DOHH2 (cell line): ENCODE data around the gene TC2N.

ENCODE experiments used
- H3F3A ChIP-seq: fragments of 200-600 bp; sonication (generic), shearing (Covaris generic); 2 replicates; pipeline ENCODE4 v1.6.0; 2016; ENCODE audit warnings: antibody characterized with exemption, mild to moderate bottlenecking; ENCODE audit not compliant: control insufficient read depth, insufficient read depth
- H3K27ac ChIP-seq: fragments of 200-600 bp; sonication (generic); 2 replicates; pipeline ENCODE4 v1.5.1; 2014; ENCODE audit warnings: low read depth, mild to moderate bottlenecking, low read length, moderate library complexity
- H3K27me3 ChIP-seq: fragments of 200-600 bp; sonication (generic); 2 replicates; pipeline ENCODE4 v1.6.1; 2014; ENCODE audit warnings: mild to moderate bottlenecking, low read length, mixed read lengths; ENCODE audit not compliant: control insufficient read depth
- H3K36me3 ChIP-seq: fragments of 200-600 bp; sonication (generic); 2 replicates; pipeline ENCODE4 v1.6.1; 2014; ENCODE audit warnings: mild to moderate bottlenecking, low read length, moderate library complexity, mixed read lengths; ENCODE audit not compliant: control insufficient read depth
- H3K4me1 ChIP-seq: fragments of 200-600 bp; sonication (generic); 2 replicates; pipeline ENCODE4 v1.6.1; 2014; ENCODE audit warnings: mild to moderate bottlenecking, low read length, mixed read lengths; ENCODE audit not compliant: control insufficient read depth
- H3K4me2 ChIP-seq: fragments of 200-600 bp; sonication (generic); 2 replicates; pipeline ENCODE4 v1.6.0; 2014; ENCODE audit warnings: mild to moderate bottlenecking, low read length, moderate library complexity
- H3K4me3 ChIP-seq: fragments of 200-600 bp; sonication (generic); 2 replicates; pipeline ENCODE4 v1.5.1; 2014; ENCODE audit warnings: mild to moderate bottlenecking, low read length, mixed read lengths
- H3K79me2 ChIP-seq: fragments of 200-600 bp; sonication (generic); 2 replicates; pipeline ENCODE4 v1.6.1; 2014; ENCODE audit warnings: mild to moderate bottlenecking, low read length, mixed read lengths; ENCODE audit not compliant: control insufficient read depth
- H3K9me2 ChIP-seq: fragments of 200-600 bp; sonication (generic); replicated peaks from 2 replicates; pipeline ENCODE4 v1.6.1; 2014; ENCODE audit warnings: mild to moderate bottlenecking, low read length, mixed read lengths; ENCODE audit not compliant: control insufficient read depth
- H3K9me3 ChIP-seq: fragments of 200-600 bp; sonication (generic); 2 replicates; pipeline ENCODE4 v1.6.1; 2014; ENCODE audit warnings: antibody characterized with exemption, low read length, mixed read lengths; ENCODE audit not compliant: control insufficient read depth, insufficient read depth
- H4K20me1 ChIP-seq: fragments of 200-600 bp; sonication (generic); 2 replicates; pipeline ENCODE4 v1.6.0; 2014; ENCODE audit warnings: low read depth, mild to moderate bottlenecking, antibody characterized with exemption, low read length, moderate library complexity; ENCODE audit not compliant: control insufficient read depth, insufficient read depth
- EZH2phosphoT487 ChIP-seq: fragments of 200-600 bp; sonication (generic); IDR thresholded peaks from 2 replicates; pipeline ENCODE4 v1.6.1; 2017; ENCODE audit warnings: borderline replicate concordance, mild to moderate bottlenecking, antibody characterized with exemption, low read length, moderate library complexity, mixed read lengths
- TF ChIP-seq, protein P1 (sequence below): fragments of 200-600 bp; sonication (generic); IDR thresholded peaks from one replicate; pipeline ENCODE4 v1.5.1; 2014; ENCODE audit warnings: antibody characterized with exemption, mild to moderate bottlenecking, low read depth, low read length; ENCODE audit not compliant: poor library complexity, severe bottlenecking

Gene TC2N

DNA sequence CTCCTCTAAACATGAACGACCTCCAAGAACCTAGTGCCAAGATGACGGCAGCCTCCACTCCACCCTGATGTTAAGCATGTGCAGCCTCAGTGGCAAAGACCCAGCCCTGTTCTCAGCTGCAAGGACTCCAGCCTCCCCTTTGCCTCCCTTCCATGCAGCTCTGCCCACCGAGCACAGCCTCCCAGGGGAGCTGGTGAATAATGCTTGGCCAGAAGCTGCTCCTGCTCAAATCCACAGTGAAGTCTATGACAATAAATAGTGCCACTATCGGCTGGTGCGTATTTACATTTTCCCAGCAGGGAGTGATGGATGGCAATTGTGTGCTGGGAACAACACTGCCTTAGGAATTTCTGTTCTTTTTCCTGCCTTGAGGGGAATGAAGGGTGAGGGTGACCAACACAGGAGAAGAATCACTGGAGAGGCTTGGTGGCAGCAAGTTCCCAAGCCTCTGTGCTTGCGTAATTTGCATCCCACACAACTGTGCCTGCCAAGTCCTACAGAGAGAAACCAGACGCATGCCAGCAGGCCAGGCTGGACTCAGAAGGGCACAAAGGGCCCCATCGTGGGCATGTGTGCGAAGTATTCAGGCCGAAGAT lies 29.9 kb upstream of the TC2N start:
- no peaks in the 10 kb centered on the region for H3K79me2 ChIP-seq
- 0 out of 2 replicates have a peak, but pooled peaks cover 6% of the 10 kb centered on the region for H3K4me1 ChIP-seq
- no peaks in the 10 kb centered on the region for H3K9me3 ChIP-seq
- H3F3A ChIP-seq = no peaks in the 10 kb centered on the region
- no peak overlapping the region for H3K27ac ChIP-seq
- no peaks in the 10 kb centered on the region for H3K36me3 ChIP-seq
- peaks cover 4% of the 10 kb centered on the region; the same call in 1 of the 2 replicates for H3K27me3 ChIP-seq
- H4K20me1 ChIP-seq = no peaks in the 10 kb centered on the region
- H3K4me3 ChIP-seq = no peak overlapping the region
- H3K9me2 ChIP-seq = no peaks in the 10 kb centered on the region
- no peak overlapping the region for H3K4me2 ChIP-seq
- no peak for TF ChIP-seq EZH2phosphoT487
- TF ChIP-seq, protein P1, sequence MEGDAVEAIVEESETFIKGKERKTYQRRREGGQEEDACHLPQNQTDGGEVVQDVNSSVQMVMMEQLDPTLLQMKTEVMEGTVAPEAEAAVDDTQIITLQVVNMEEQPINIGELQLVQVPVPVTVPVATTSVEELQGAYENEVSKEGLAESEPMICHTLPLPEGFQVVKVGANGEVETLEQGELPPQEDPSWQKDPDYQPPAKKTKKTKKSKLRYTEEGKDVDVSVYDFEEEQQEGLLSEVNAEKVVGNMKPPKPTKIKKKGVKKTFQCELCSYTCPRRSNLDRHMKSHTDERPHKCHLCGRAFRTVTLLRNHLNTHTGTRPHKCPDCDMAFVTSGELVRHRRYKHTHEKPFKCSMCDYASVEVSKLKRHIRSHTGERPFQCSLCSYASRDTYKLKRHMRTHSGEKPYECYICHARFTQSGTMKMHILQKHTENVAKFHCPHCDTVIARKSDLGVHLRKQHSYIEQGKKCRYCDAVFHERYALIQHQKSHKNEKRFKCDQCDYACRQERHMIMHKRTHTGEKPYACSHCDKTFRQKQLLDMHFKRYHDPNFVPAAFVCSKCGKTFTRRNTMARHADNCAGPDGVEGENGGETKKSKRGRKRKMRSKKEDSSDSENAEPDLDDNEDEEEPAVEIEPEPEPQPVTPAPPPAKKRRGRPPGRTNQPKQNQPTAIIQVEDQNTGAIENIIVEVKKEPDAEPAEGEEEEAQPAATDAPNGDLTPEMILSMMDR = no peak

DNA sequence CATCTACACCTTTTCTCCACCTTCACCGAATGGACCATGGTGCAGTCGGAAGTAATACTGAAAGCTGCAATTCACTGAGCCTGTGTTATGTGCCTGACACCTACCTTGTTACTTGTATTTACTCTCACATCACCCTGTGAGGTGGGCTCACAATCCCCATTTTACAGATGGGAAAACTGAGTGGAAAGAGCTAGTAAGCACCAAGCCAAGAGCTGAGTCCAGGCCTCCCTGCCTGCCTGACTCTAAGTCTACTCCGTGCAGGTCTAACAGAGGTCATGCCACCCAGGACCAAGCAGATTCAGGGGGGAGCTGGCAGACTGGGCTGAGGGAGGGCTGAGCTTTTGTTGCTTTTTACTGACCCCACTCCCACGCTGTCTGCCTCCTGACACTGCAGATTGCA lies 29.1 kb upstream of the TC2N start:
- no peaks in the 10 kb centered on the region for H3K9me3 ChIP-seq
- H3K27me3 ChIP-seq = peaks cover 4% of the 10 kb centered on the region; the same call in 1 of the 2 replicates
- H3K27ac ChIP-seq = no peak overlapping the region
- no peak overlapping the region for H3K4me3 ChIP-seq
- no peak for TF ChIP-seq EZH2phosphoT487
- TF ChIP-seq, protein P1 = no peak
- no peaks in the 10 kb centered on the region for H3K79me2 ChIP-seq
- H3K4me1 ChIP-seq = 0 out of 2 replicates have a peak, but pooled peaks cover 6% of the 10 kb centered on the region
- no peak overlapping the region for H3K4me2 ChIP-seq
- no peaks in the 10 kb centered on the region for H3F3A ChIP-seq
- H3K36me3 ChIP-seq = no peaks in the 10 kb centered on the region
- no peaks in the 10 kb centered on the region for H4K20me1 ChIP-seq
- H3K9me2 ChIP-seq = no peaks in the 10 kb centered on the region

DNA sequence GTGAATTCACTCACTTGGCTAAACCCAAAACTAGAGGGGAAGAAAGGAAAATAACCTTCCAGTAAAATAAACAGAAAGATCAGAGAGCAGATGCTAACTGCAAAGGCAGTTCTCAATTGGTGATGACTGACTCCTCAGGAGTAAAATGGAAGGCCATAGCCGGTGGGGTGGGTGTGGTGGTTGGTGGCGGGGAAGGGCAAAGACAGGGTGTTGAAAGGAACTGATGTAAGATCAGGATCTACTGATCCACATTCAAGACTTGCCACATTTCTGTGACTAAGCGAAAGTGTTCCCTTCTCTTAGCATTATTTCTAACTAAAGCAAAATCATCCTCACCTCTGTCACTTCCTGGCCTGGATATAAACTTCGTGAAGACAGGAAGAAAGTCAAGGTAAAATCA lies 26.3 kb upstream of the TC2N start:
- Histone ChIP-seq H4K20me1 (no peaks in the 10 kb centered on the region), H3K27me3 (peaks cover 4% of the 10 kb centered on the region; the same call in 1 of the 2 replicates), H3K4me2 (no peak overlapping the region), H3K9me3 (no peaks in the 10 kb centered on the region), H3K9me2 (no peaks in the 10 kb centered on the region), H3K4me1 (0 out of 2 replicates have a peak, but pooled peaks cover 6% of the 10 kb centered on the region), H3K79me2 (no peaks in the 10 kb centered on the region), H3K4me3 (no peak overlapping the region), H3K27ac (no peak overlapping the region), H3K36me3 (no peaks in the 10 kb centered on the region), H3F3A (no peaks in the 10 kb centered on the region)
- TF ChIP-seq EZH2phosphoT487 = no peak
- TF ChIP-seq, protein P1 = no peak
